Measurements from ENCODE around the gene CDK6. TPM values are rescaled to one million over a fixed set of nuclear protein-coding genes. Genes with fewer than 3 reads are reported as not detected.

CDK6 gene
- total and polyA plus RNA-seq, 2 experiments from 2014 or later: 7.4 to 23.7 TPM

DNA sequence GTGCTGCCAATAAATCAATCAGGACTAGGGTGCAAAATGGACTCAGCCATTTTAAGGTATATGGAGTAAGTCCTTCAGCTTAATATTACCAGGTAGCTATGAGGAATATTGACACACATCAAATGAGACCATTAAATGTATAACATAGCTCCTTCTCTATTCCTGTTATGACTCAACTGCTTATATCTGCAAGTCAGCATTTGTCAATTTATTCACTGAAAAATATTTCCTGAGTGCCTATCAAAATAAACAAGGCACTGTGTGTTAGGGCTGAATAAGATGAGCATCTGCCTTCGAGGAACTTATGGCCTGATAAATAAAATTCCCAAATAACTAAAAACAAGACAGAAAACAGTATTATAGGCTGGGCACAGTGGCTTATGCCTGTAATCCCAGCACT lies 113.8 kb downstream of the CDK6 start:
- Mint-ChIP-seq H3K4me3 (no peak overlapping the region), H3K36me3 (ENCODE audit: low read depth) (peaks cover 6% of the 10 kb centered on the region), H3K4me1 (peaks cover 34% of the 10 kb centered on the region), H3K27me3 (ENCODE audit: insufficient read depth, low read depth, poor library complexity) (peaks cover 4% of the 10 kb centered on the region), H3K9me3 (no peaks in the 10 kb centered on the region), H3K27ac (no peak overlapping the region)
- Histone ChIP-seq H3F3A (replicated peaks; ENCODE audit: low read depth) (no peaks in the 10 kb centered on the region), H3K36me3 (ENCODE audit: insufficient read depth) (no peaks in the 10 kb centered on the region), H3K27me3 (ENCODE audit: insufficient read depth) (no peaks in the 10 kb centered on the region), H3K9me2 (ENCODE audit: insufficient read depth) (no peaks in the 10 kb centered on the region), H3K27ac (ENCODE audit: low read depth) (no peak overlapping the region), H3K4me3 (no peak overlapping the region), H4K20me1 (replicated peaks; ENCODE audit: insufficient read depth) (no peaks in the 10 kb centered on the region), H3K4me2 (no peak overlapping the region), H3K79me2 (replicated peaks; ENCODE audit: insufficient read depth) (no peaks in the 10 kb centered on the region), H3K4me1 (ENCODE audit: insufficient read depth) (peaks cover 12% of the 10 kb centered on the region), H2AFZ (no peak overlapping the region)
- TF ChIP-seq STAT1 (IDR thresholded peaks at IDR 0.05; ENCODE audit: unreplicated experiment) (no peak), EZH2 (IDR thresholded peaks at IDR 0.05; ENCODE audit: low read depth, unreplicated experiment) (no peak), JUNB (IDR thresholded peaks at IDR 0.05; ENCODE audit: unreplicated experiment) (no peak), EZH2phosphoT487 (IDR thresholded peaks at IDR 0.05; ENCODE audit: unreplicated experiment) (no peak), ETS1 (IDR thresholded peaks at IDR 0.05) (no peak), ZNF114 (CRISPR knock-in tag; IDR thresholded peaks at IDR 0.05) (no peak), CTCF (conservative IDR thresholded peaks at IDR 0.05; ENCODE audit: low read depth in 2 of 2) (no peak), REST (IDR thresholded peaks at IDR 0.05; ENCODE audit: unreplicated experiment) (no peak), CREB1 (CRISPR knock-in tag; IDR thresholded peaks at IDR 0.05; ENCODE audit: low read depth) (no peak), POLR2AphosphoS5 (IDR thresholded peaks at IDR 0.05; ENCODE audit: low read depth) (no peak), ZNF331 (CRISPR knock-in tag; IDR thresholded peaks at IDR 0.05; ENCODE audit: low read depth) (no peak), NANOG (IDR thresholded peaks at IDR 0.05; ENCODE audit: borderline replicate concordance) (no peak)
- TF ChIP-seq, protein P1, sequence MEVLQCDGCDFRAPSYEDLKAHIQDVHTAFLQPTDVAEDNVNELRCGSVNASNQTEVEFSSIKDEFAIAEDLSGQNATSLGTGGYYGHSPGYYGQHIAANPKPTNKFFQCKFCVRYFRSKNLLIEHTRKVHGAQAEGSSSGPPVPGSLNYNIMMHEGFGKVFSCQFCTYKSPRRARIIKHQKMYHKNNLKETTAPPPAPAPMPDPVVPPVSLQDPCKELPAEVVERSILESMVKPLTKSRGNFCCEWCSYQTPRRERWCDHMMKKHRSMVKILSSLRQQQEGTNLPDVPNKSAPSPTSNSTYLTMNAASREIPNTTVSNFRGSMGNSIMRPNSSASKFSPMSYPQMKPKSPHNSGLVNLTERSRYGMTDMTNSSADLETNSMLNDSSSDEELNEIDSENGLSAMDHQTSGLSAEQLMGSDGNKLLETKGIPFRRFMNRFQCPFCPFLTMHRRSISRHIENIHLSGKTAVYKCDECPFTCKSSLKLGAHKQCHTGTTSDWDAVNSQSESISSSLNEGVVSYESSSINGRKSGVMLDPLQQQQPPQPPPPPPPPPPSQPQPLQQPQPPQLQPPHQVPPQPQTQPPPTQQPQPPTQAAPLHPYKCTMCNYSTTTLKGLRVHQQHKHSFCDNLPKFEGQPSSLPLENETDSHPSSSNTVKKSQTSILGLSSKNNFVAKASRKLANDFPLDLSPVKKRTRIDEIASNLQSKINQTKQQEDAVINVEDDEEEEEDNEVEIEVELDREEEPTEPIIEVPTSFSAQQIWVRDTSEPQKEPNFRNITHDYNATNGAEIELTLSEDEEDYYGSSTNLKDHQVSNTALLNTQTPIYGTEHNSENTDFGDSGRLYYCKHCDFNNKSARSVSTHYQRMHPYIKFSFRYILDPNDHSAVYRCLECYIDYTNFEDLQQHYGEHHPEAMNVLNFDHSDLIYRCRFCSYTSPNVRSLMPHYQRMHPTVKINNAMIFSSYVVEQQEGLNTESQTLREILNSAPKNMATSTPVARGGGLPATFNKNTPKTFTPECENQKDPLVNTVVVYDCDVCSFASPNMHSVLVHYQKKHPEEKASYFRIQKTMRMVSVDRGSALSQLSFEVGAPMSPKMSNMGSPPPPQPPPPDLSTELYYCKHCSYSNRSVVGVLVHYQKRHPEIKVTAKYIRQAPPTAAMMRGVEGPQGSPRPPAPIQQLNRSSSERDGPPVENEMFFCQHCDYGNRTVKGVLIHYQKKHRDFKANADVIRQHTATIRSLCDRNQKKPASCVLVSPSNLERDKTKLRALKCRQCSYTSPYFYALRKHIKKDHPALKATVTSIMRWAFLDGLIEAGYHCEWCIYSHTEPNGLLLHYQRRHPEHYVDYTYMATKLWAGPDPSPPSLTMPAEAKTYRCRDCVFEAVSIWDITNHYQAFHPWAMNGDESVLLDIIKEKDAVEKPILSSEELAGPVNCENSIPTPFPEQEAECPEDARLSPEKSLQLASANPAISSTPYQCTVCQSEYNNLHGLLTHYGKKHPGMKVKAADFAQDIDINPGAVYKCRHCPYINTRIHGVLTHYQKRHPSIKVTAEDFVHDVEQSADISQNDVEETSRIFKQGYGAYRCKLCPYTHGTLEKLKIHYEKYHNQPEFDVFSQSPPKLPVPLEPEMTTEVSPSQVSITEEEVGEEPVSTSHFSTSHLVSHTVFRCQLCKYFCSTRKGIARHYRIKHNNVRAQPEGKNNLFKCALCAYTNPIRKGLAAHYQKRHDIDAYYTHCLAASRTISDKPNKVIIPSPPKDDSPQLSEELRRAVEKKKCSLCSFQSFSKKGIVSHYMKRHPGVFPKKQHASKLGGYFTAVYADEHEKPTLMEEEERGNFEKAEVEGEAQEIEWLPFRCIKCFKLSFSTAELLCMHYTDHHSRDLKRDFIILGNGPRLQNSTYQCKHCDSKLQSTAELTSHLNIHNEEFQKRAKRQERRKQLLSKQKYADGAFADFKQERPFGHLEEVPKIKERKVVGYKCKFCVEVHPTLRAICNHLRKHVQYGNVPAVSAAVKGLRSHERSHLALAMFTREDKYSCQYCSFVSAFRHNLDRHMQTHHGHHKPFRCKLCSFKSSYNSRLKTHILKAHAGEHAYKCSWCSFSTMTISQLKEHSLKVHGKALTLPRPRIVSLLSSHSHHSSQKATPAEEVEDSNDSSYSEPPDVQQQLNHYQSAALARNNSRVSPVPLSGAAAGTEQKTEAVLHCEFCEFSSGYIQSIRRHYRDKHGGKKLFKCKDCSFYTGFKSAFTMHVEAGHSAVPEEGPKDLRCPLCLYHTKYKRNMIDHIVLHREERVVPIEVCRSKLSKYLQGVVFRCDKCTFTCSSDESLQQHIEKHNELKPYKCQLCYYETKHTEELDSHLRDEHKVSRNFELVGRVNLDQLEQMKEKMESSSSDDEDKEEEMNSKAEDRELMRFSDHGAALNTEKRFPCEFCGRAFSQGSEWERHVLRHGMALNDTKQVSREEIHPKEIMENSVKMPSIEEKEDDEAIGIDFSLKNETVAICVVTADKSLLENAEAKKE (CRISPR knock-in tag; IDR thresholded peaks at IDR 0.05): no peak
- DNase-seq (ENCODE audit: low spot score): no peak
- ATAC-seq: no peak
